Activated naive CD8-positive, alpha-beta T cell (primary cell): ENCODE data around the gene GSTT2.
"Not testable (repeated sequence)": the region's sequence is repeated elsewhere in the genome, so short reads cannot be mapped to it uniquely, and the experiment has no call there.

Source experiments
- H3K27ac Mint-ChIP-seq: one replicate; pipeline ENCODE4 v1.8.0; 2021; ENCODE audit warnings: mixed read lengths
- H3K27me3 Mint-ChIP-seq: one replicate; pipeline ENCODE4 v1.8.0; 2021; ENCODE audit warnings: mixed read lengths
- H3K36me3 Mint-ChIP-seq: one replicate; pipeline ENCODE4 v1.8.0; 2021; ENCODE audit warnings: mixed read lengths
- H3K4me1 Mint-ChIP-seq: one replicate; pipeline ENCODE4 v1.8.0; 2021; ENCODE audit warnings: low read depth, mixed read lengths
- H3K4me3 Mint-ChIP-seq: one replicate; pipeline ENCODE4 v1.8.0; 2021; ENCODE audit warnings: mild to moderate bottlenecking, mixed read lengths
- H3K9me3 Mint-ChIP-seq: one replicate; pipeline ENCODE4 v1.8.0; 2021; ENCODE audit warnings: low read depth, mixed read lengths

The GSTT2 gene

DNA sequence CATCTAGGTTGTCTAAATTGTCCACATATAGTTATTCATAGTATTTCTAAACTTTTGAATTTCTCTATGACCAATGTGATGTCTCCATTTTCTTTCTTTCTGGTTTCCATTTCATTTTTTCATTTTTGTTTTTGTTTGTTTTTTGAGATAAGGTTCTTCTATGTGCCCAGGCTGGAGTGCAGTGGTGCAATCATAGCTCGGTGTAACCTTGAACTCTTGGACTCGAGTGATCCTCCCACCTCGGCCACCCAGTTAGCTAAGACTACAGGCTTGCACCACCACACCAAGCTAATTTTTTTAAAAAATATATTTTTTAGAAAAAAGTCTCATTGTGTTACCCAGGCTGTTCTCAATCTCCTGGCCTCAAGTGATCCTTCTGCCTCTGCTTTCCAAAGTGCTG is 17.2 kb downstream of the GSTT2 start:
- no peak overlapping the region for H3K4me3 Mint-ChIP-seq
- H3K27ac Mint-ChIP-seq: no peak overlapping the region
- H3K4me1 Mint-ChIP-seq: no peaks in the 10 kb centered on the region
- no peaks in the 10 kb centered on the region for H3K9me3 Mint-ChIP-seq
- no peaks in the 10 kb centered on the region for H3K36me3 Mint-ChIP-seq
- no peaks in the 10 kb centered on the region for H3K27me3 Mint-ChIP-seq

DNA sequence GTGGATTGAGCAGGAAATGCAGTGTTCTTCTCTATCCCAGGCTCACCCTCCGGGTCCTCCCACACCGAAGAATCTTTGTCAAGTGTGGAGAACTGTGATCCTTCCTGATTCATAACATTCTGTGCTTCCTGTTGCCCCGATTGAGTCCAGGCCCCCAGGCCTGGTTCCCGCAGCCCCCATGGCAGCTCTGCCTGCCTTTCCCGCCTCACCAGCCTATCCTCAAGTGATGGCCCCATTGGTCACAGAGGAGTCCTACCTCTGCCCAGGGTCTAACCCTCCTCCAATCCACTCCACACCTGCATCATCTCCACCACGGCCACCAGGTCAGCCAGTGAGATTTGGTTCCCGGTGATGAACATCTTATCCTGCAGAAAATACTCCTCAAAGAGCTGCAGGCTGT is 19.8 kb downstream of the GSTT2 start:
- not testable (repeated sequence) for H3K27ac Mint-ChIP-seq

DNA sequence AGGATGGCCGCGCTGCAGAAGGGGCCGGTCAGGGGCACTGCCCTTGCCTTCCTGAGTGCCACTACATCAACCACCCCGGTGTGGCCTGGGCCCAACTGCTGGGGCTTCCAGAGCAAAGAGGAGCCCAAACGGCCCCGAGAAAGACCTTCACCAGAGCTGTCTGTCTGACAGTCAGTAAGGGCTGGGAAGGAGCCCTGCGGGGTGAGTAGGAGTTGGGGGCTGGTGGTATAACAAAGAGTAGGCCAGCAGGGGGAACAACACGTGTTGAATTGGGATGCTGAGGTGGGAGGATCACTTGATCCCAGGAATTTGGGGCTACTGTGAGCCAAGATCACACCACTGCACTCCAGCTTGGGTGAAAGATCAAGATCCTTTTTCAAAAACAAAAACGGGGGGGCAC is 21.4 kb downstream of the GSTT2 start:
- Mint-ChIP-seq H3K27ac (no peak overlapping the region), H3K36me3 (no peaks in the 10 kb centered on the region), H3K4me3 (no peak overlapping the region), H3K9me3 (no peaks in the 10 kb centered on the region), H3K4me1 (no peaks in the 10 kb centered on the region), H3K27me3 (peaks cover 3% of the 10 kb centered on the region)

More for the DNA sequence above, 19.8 kb downstream of the GSTT2 start:
- not testable (repeated sequence) for H3K27me3 Mint-ChIP-seq, H3K4me3 Mint-ChIP-seq, H3K4me1 Mint-ChIP-seq, H3K36me3 Mint-ChIP-seq, H3K9me3 Mint-ChIP-seq

DNA sequence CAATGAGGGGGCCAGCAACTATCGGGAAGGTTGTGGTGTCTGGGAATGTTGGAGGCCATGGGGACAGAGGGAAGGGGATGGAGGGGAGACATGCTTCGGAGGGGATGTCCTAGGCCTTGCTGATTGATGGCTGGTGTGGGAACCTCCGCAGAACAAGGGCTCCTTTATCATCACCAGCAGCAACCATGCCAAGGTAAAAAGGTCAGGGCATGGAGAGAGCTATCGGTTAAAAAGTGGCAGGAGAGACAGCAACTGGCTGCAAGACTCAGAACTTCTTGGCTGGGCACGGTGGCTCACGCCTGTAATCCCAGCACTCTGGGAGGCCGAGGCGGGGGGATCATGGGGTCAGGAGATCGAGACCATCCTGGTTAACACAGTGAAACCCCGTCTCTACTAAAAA is 22.3 kb downstream of the GSTT2 start:
- no peak overlapping the region for H3K4me3 Mint-ChIP-seq
- H3K4me1 Mint-ChIP-seq: no peaks in the 10 kb centered on the region
- no peak overlapping the region for H3K27ac Mint-ChIP-seq
- H3K36me3 Mint-ChIP-seq: no peaks in the 10 kb centered on the region
- peaks cover 3% of the 10 kb centered on the region for H3K27me3 Mint-ChIP-seq
- no peaks in the 10 kb centered on the region for H3K9me3 Mint-ChIP-seq

DNA sequence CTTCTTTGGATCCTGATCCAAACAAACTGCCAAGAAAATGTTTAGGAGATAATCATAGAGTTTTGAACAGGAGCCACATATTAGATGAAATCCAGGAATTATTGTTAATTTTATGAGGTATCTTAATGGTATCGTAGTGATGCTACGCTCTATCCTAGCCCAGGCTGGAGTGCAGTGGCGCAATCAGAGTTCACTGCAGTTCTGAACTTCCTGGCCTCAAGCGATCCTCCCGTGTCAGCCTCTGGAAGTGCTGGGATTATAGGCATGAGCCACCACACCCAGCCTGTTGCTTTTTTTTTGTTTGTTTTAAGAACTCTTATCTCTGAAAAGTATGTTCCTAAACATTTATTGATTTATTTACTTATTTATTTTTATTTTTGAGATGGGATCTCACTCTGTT is 22.9 kb downstream of the GSTT2 start:
- no peaks in the 10 kb centered on the region for H3K9me3 Mint-ChIP-seq
- H3K4me3 Mint-ChIP-seq: no peak overlapping the region
- H3K27ac Mint-ChIP-seq: no peak overlapping the region

DNA sequence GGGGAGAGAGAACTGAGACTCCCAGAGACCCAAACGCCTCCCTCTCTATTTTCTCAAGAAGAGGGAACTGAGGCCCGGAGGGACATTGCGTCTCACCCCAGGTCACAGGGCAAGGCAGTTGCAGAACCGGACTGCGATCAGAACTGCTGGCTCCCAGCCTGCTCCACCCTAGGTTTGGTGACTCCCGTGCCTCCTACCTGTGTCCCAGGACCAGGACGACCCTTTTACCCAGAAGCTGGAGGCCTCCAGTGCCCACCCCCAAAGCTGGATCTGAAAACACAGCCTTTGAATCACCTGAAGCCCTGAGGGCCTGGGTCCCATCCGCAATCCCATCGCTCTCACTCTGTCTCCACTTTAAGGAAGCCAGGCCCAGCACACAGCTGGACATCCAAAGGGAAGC is 24.0 kb downstream of the GSTT2 start:
- Mint-ChIP-seq H3K36me3 (no peaks in the 10 kb centered on the region), H3K27me3 (peaks cover 3% of the 10 kb centered on the region), H3K4me1 (no peaks in the 10 kb centered on the region), H3K27ac (no peak overlapping the region), H3K9me3 (no peaks in the 10 kb centered on the region), H3K4me3 (no peak overlapping the region)

More for the DNA sequence above, 22.9 kb downstream of the GSTT2 start:
- Mint-ChIP-seq H3K4me1 (no peaks in the 10 kb centered on the region), H3K27me3 (peaks cover 3% of the 10 kb centered on the region), H3K36me3 (no peaks in the 10 kb centered on the region)

DNA sequence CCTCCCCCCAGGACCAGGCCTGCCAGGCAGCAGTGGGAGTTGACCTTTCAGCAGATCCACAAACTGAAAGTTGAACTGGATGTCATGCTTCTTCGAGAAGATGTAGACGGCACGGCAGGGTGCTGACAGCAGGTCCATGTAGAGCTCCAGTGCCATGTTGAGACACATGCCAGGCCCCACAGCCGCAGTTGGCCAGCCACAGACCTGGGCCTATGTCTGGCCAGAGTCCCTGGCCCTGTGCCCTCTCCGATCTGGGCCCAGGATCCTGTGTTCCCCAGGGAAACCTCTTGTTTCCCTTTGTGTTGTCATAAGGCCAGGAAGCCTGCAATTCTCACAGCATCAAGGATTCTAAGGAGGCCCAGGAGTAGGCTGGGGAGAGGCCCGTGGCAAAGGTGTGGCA is 25.3 kb downstream of the GSTT2 start, which contains the start of gene GSTT4:
Gene GSTT4 (minus strand): TSS at position 253 of the 400 bp plus-strand sequence. CDS start 97 bp downstream, at position 156.
- H3K4me3 Mint-ChIP-seq: no peak within 1 kb of the TSS
- no peak within 1 kb of the TSS for H3K27ac Mint-ChIP-seq
- peaks cover 2% of the 10 kb centered on the region for H3K4me1 Mint-ChIP-seq
- H3K9me3 Mint-ChIP-seq: no peaks in the 10 kb centered on the region
- peaks cover 3% of the 10 kb centered on the region for H3K27me3 Mint-ChIP-seq
- no peaks in the 10 kb centered on the region for H3K36me3 Mint-ChIP-seq

DNA sequence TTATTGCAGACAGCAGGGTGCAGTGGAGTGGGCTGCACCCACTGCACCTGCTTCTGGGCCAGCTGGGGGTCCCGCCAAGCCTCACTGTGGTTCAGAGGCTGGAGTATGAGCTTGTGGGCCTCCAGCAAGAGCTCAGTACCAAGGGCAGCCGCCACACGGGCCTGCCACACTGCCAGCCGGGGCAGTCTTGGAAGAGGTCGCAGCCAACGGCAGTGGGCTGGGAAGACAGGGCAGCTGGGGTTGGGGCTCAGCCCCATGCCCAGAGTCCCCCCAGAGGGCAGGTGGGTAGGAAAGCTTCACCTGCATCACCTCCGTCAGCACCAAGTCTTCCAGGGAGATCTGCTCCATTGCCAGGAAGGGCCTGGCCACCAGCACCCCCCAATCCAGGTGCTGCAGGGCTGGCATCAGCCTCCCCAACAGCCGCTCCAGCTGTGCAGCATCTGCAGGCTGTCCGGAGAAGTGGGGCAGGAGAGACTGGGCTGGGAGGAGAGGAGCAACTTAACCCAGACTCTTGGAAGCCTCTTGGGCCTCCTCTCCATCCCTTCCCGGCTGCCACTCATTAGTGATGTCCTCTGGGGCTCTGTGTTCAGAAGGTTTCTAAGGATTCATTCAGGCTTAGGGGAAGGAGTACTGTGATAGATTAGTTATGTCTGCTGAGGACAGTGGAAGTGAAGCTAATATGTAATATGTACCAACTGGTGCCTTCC is 26.4 kb downstream of the GSTT2 start:
- H3K27ac Mint-ChIP-seq: no peak overlapping the region
- peaks cover 7% of the 10 kb centered on the region for H3K4me1 Mint-ChIP-seq
- no peak overlapping the region for H3K4me3 Mint-ChIP-seq
- H3K9me3 Mint-ChIP-seq: no peaks in the 10 kb centered on the region
- H3K36me3 Mint-ChIP-seq: no peaks in the 10 kb centered on the region
- H3K27me3 Mint-ChIP-seq: peaks cover 3% of the 10 kb centered on the region

DNA sequence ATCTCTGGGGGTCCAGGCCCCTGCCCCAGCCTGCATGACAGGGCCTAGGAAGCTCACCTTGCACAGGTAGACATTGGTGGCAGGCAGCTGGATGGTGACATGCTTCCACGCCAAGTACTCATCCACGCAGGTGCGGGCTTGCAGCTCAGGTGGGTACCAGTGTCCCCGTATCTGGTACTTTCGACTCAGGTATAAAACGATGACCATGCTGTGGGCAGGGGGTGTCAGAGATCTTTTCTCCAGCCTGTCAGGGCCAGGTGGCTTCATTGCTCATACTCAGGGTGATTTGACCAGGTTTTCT is 26.9 kb downstream of the GSTT2 start:
- Mint-ChIP-seq H3K27ac (no peak overlapping the region), H3K9me3 (no peaks in the 10 kb centered on the region), H3K4me1 (peaks cover 7% of the 10 kb centered on the region), H3K4me3 (no peak overlapping the region), H3K36me3 (no peaks in the 10 kb centered on the region), H3K27me3 (peaks cover 3% of the 10 kb centered on the region)

DNA sequence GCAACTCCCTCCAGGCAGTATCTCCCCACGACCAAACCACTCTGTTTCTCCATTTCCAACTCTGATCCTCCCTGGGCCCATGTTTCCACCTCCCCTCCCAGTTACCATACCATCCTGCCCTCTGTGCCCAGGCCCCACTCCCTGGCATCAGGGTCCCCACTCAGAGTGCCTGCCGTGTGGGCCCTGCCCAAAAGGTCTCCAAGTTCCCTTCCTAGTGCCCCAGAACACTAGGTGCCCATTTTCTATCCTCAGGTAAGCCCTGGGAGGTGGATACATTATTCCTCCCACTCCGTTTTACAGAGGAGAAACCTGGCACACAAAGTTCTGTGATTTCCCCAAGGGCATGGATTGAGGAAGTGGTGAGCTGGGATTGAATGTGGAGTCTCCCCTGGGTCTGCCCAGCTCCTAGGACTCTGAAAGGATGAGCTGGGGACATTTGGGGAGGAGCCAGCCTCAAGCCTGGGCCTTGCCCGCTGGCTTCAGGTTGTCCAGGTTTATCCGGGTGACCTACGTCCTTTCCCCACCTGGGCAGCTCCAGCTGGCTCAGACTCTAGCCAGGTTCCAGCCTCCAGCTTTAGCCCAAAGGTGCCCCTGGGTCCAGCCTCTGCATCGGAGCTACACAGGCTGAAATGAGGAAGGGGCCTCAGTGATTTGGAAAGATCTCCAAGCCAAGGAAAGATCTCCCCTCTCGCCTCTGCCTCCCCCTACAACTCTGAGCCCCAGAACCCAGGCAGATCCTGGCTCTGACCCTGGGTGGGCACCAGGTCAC is 27.5 kb downstream of the GSTT2 start:
- H3K4me1 Mint-ChIP-seq: peaks cover 10% of the 10 kb centered on the region
- H3K27ac Mint-ChIP-seq: no peak overlapping the region
- peaks cover 3% of the 10 kb centered on the region for H3K27me3 Mint-ChIP-seq
- H3K4me3 Mint-ChIP-seq: no peak overlapping the region
- no peaks in the 10 kb centered on the region for H3K9me3 Mint-ChIP-seq
- H3K36me3 Mint-ChIP-seq: no peaks in the 10 kb centered on the region

DNA sequence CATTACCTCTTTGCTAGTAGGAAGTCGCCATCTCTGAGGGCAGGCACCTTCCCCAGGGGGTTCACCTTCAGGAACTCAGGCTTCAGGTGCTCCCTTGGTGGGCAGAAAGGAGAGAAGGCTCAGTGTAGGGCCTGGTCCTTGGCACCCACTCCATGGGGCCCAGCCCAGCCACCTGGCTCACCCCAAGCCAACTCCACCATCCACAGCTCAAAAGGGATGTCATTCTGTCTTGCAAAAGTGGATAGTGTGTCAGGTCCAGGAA is 28.0 kb downstream of the GSTT2 start:
- H3K36me3 Mint-ChIP-seq: no peaks in the 10 kb centered on the region
- no peaks in the 10 kb centered on the region for H3K9me3 Mint-ChIP-seq
- H3K4me3 Mint-ChIP-seq: no peak overlapping the region
- peaks cover 12% of the 10 kb centered on the region for H3K4me1 Mint-ChIP-seq
- H3K27me3 Mint-ChIP-seq: peaks cover 3% of the 10 kb centered on the region
- no peak overlapping the region for H3K27ac Mint-ChIP-seq

DNA sequence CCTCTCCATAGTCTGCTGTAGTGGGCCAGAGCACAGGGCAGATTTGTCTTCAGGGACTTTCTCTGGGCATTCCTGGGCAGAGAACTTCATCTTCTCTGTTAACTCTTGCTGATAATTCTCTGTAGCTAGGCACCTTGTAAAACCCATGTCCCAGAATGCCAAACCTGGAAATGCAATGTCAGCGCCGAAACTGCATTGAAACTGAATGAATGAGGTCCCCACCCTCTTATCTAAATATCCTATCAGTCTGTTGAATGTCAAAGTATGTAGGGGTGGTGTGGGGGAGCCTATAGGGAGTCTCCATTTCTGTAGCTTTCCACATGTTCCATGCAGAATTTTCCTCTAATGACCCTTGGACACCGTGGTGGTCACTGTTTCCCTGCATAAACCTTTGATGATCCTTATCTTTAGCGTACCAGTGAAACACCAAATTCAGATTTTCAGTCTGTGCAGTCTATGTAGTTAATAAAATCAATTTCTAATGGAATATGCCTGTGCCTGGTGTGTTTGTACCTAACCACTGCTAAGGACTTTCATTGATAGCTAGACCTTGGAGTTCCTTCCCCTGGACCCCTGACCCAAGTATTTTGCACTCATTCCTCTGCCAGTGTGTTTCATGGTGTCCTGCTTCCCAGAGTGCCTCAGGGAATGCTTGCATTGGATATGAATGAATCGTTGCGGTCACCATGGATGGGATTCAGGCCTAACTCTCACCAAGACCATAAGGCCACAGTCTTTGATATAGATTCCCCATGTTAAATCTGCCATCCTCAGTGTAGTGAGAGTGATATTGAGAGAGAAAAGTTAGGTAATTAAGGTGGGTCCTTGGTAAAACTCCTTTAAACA is 28.7 kb downstream of the GSTT2 start:
- peaks cover 16% of the 10 kb centered on the region for H3K4me1 Mint-ChIP-seq
- no peak overlapping the region for H3K4me3 Mint-ChIP-seq
- H3K9me3 Mint-ChIP-seq: no peaks in the 10 kb centered on the region
- H3K36me3 Mint-ChIP-seq: no peaks in the 10 kb centered on the region
- no peak overlapping the region for H3K27ac Mint-ChIP-seq
- H3K27me3 Mint-ChIP-seq: peaks cover under 1% of the 10 kb centered on the region

DNA sequence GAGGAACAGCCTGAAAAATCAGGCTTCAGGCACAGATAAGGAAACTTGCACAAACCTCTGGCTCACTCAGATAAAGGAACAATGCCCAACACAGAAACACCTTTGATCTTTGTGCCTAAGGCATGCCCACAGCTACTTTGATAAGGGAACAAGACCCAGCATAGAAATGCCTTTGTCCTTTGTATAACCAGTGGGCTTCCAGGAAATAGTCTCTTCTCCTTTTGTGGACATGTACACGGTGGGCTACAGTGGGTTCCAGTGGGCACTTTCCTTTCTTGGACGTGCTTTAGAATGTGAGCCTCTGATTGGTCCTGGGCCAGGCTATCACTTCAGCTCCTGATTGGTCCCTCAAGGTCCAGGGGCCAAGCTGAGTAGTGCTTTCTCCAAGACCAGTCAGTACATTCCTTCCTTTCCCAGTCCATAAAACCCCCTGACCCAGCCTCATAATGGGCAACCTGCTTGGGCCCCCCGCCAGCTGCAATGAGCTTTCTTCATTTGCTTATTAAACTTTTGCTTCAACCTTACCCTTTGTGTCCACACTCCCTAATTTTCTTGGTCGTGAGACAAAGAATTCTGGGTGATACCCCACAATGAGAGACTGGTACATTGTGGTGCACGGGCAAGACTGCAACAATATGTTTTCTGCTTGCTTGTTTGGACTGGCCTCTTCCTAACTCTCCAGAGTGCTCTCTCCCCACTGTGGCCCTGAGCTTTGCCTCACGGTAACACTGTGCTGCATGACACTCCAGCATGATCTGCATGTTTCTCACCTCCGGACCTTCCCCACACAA is 29.5 kb downstream of the GSTT2 start:
- Mint-ChIP-seq H3K27ac (peak overlapping the region; percentile 69), H3K36me3 (no peaks in the 10 kb centered on the region), H3K9me3 (no peaks in the 10 kb centered on the region), H3K4me1 (peaks cover 24% of the 10 kb centered on the region), H3K4me3 (peak overlapping the region; percentile 75), H3K27me3 (no peaks in the 10 kb centered on the region)

DNA sequence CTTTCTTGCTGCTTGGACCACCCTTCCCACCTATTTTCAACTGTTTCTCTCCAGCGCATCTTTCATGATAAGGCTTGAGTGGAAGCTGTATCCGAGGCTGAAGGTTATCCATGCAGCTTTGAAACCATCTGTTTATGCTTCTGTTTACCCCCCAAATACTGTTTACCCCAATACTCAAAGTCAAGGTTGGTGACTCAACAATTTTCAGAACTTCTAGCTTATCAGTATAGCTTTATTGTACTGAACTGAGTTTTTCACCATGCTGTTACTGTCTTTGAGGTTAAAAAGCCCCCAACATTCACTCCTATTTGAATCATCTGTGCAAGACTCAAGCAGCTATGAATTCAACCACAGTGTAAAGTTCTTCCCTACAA is 30.1 kb downstream of the GSTT2 start:
- H3K4me3 Mint-ChIP-seq: peak overlapping the region; percentile 75
- peaks cover 26% of the 10 kb centered on the region for H3K4me1 Mint-ChIP-seq
- H3K36me3 Mint-ChIP-seq: no peaks in the 10 kb centered on the region
- H3K9me3 Mint-ChIP-seq: no peaks in the 10 kb centered on the region
- H3K27me3 Mint-ChIP-seq: no peaks in the 10 kb centered on the region
- H3K27ac Mint-ChIP-seq: peak overlapping the region; percentile 69

DNA sequence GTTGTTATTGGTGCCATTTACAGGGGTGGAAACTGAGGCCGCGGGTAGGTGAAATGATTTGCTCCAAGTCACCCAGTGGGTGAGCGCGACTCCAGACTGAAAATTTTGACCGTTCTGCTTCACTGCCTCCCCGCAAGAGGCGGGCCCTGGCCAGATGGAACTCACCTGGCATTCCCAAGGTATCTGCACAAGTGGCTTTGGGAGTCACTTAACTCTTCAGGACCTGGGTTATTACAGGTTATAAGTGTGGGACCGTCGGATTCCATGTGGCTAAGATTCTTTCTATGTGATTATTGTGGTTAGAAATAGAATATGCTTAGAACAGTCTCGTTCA is 31.8 kb downstream of the GSTT2 start:
- peaks cover 8% of the 10 kb centered on the region for H3K9me3 Mint-ChIP-seq
- no peaks in the 10 kb centered on the region for H3K27me3 Mint-ChIP-seq
- peak overlapping the region; percentile 90 for H3K27ac Mint-ChIP-seq
- peak overlapping the region; percentile 95 for H3K4me3 Mint-ChIP-seq
- peaks cover 33% of the 10 kb centered on the region for H3K4me1 Mint-ChIP-seq
- peaks cover 8% of the 10 kb centered on the region for H3K36me3 Mint-ChIP-seq
